Neural cell (in vitro differentiated cells): Measurements from ENCODE around the gene LRGUK. TPM values are rescaled to one million over a fixed set of nuclear protein-coding genes. Genes with fewer than 3 reads are reported as not detected.

Source experiments
- H2AFZ ChIP-seq: fragments of 200-600, 300-800 bp; sonication (generic), shearing (Covaris generic); 2 replicates; pipeline ENCODE4 v1.6.0; 2014; ENCODE audit warnings: low read depth, mild to moderate bottlenecking, antibody characterized with exemption, low read length, moderate library complexity
- H3F3A ChIP-seq: fragments of 200-600 bp; shearing (Covaris generic); 2 replicates; pipeline ENCODE4 v1.6.1; 2016; ENCODE audit warnings: mild to moderate bottlenecking, moderate library complexity, mixed read lengths, antibody characterized with exemption, low read length; ENCODE audit not compliant: insufficient read depth, poor library complexity, severe bottlenecking
- H3K27ac ChIP-seq: fragments of 200-600, 300-800 bp; sonication (generic), shearing (Covaris generic); 2 replicates; pipeline ENCODE4 v1.5.1; 2014; ENCODE audit warnings: mild to moderate bottlenecking, low read length, moderate library complexity
- H3K27me3 ChIP-seq: fragments of 300-800, 200-600 bp; sonication (generic), shearing (Covaris generic); 2 replicates; pipeline ENCODE4 v1.6.0; 2014; ENCODE audit warnings: mild to moderate bottlenecking, low read depth, low read length, moderate library complexity; ENCODE audit not compliant: insufficient read depth
- H3K36me3 ChIP-seq: fragments of 300-800, 200-600 bp; sonication (generic), shearing (Covaris generic); 2 replicates; pipeline ENCODE4 v1.5.1; 2014; ENCODE audit warnings: mild to moderate bottlenecking, antibody characterized with exemption, low read length, moderate library complexity; ENCODE audit not compliant: insufficient read depth
- H3K4me2 ChIP-seq: fragments of 300-800, 200-600 bp; sonication (generic), shearing (Covaris generic); 2 replicates; pipeline ENCODE4 v1.6.0; 2014; ENCODE audit warnings: mild to moderate bottlenecking, low read length
- H3K4me3 ChIP-seq: fragments of 300-800, 200-600 bp; sonication (generic), shearing (Covaris generic); 2 replicates; pipeline ENCODE4 v1.5.1; 2014; ENCODE audit warnings: mild to moderate bottlenecking, low read length, moderate library complexity
- H3K79me2 ChIP-seq: fragments of 200-600 bp; shearing (Covaris generic); replicated peaks from 2 replicates; pipeline ENCODE4 v1.6.0; 2014; ENCODE audit warnings: mild to moderate bottlenecking, low read length, moderate library complexity; ENCODE audit not compliant: insufficient read depth
- H3K9ac ChIP-seq: fragments of 300-800, 200-600 bp; sonication (generic), shearing (Covaris generic); 2 replicates; pipeline ENCODE4 v1.6.1; 2016; ENCODE audit warnings: mild to moderate bottlenecking, low read length, mixed read lengths
- H3K9me2 ChIP-seq: fragments of 200-600 bp; shearing (Covaris generic); 2 replicates; pipeline ENCODE4 v1.6.1; 2016; ENCODE audit warnings: mild to moderate bottlenecking, low read length, mixed read lengths; ENCODE audit not compliant: insufficient read depth
- H3K9me3 ChIP-seq: fragments of 200-600, 300-800 bp; sonication (generic), shearing (Covaris generic); 2 replicates; pipeline ENCODE4 v1.6.1; 2016; ENCODE audit warnings: mild to moderate bottlenecking, mixed run types, low read length, moderate library complexity, mixed read lengths
- H4K20me1 ChIP-seq: fragments of 200-600 bp; shearing (Covaris generic); 2 replicates; pipeline ENCODE4 v1.6.1; 2016; ENCODE audit warnings: mild to moderate bottlenecking, mixed run types; ENCODE audit not compliant: insufficient read depth
- EP300 ChIP-seq: fragments of 450-650 bp; conservative IDR thresholded peaks from 2 replicates; pipeline ENCODE4 v1.6.1; 2014; ENCODE audit warnings: antibody characterized with exemption, mild to moderate bottlenecking, moderate library complexity; ENCODE audit not compliant: poor library complexity, severe bottlenecking
- EZH2 ChIP-seq: fragments of 200-600, 300-800 bp; shearing (Covaris generic), sonication (generic); IDR thresholded peaks from 2 replicates; pipeline ENCODE4 v1.6.1; 2014; ENCODE audit warnings: antibody characterized with exemption, low read length, borderline replicate concordance, mild to moderate bottlenecking; ENCODE audit not compliant: insufficient read depth, poor library complexity, severe bottlenecking
- MXI1 ChIP-seq: fragments of 450-650 bp; conservative IDR thresholded peaks from 2 replicates; pipeline ENCODE4 v1.6.1; 2014; ENCODE audit warnings: antibody characterized with exemption, mild to moderate bottlenecking; ENCODE audit not compliant: poor library complexity, severe bottlenecking
- POLR2AphosphoS5 ChIP-seq: IDR thresholded peaks from 2 replicates; pipeline ENCODE4 v1.6.1; 2012
- RAD21 ChIP-seq: fragments of 450-650 bp; conservative IDR thresholded peaks from 2 replicates; pipeline ENCODE4 v1.6.1; 2014; ENCODE audit warnings: antibody characterized with exemption, mild to moderate bottlenecking, moderate library complexity
- SMC3 ChIP-seq: fragments of 450-650 bp; conservative IDR thresholded peaks from 2 replicates; pipeline ENCODE4 v1.6.1; 2014; ENCODE audit warnings: antibody characterized with exemption, mild to moderate bottlenecking, moderate library complexity; ENCODE audit not compliant: poor library complexity
- TAF1 ChIP-seq: IDR thresholded peaks from 2 replicates; pipeline ENCODE4 v1.6.1; 2012; ENCODE audit warnings: low read depth
- polyA plus RNA-seq: library from polyadenylated mRNA; depleted of rRNA; stranded (reverse); fragments of >200 nt; gene quantifications from 2 replicates; pipeline ENCODE4 v1.2.3, GENCODE V29; 2014
- TF ChIP-seq, protein P1 (sequence below): fragments of 450-650 bp; IDR thresholded peaks from 2 replicates; pipeline ENCODE4 v1.5.1; 2014; ENCODE audit warnings: antibody characterized with exemption, mild to moderate bottlenecking, moderate library complexity; ENCODE audit not compliant: poor library complexity, severe bottlenecking
- TF ChIP-seq, protein P2 (sequence below): IDR thresholded peaks from 2 replicates; pipeline ENCODE4 v1.6.1; 2012; ENCODE audit warnings: borderline replicate concordance

LRGUK gene
- polyA plus RNA-seq, 1 donor from 2014 or later, result 4.9 TPM

DNA sequence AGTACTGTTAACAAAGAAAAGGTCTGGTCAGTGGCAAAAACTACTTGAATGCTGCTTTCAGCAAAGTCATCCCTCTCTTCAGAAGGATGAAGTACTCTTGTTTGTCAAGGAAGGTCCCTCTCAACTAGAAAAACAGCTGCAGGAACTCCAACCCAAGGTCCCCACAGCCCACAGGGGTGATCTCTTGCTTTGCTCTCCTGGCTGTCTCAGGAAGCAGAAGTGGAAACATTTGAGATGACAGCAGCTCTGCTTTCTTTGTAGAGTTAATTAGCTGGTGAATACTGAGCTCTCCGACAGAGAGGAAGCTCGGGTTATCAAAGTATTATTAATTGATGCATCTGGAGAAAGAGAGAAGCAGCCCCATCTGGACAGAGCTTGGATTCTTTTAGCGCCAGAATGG, 25.4 kb upstream of the LRGUK start:
- no peaks in the 10 kb centered on the region for H3K9me2 ChIP-seq
- H3K9ac ChIP-seq, result no peak overlapping the region
- H3K9me3 ChIP-seq, result no peaks in the 10 kb centered on the region
- no peaks in the 10 kb centered on the region for H3K79me2 ChIP-seq
- H3K4me2 ChIP-seq, result no peak overlapping the region
- H4K20me1 ChIP-seq, result no peaks in the 10 kb centered on the region
- TF ChIP-seq, protein P1, sequence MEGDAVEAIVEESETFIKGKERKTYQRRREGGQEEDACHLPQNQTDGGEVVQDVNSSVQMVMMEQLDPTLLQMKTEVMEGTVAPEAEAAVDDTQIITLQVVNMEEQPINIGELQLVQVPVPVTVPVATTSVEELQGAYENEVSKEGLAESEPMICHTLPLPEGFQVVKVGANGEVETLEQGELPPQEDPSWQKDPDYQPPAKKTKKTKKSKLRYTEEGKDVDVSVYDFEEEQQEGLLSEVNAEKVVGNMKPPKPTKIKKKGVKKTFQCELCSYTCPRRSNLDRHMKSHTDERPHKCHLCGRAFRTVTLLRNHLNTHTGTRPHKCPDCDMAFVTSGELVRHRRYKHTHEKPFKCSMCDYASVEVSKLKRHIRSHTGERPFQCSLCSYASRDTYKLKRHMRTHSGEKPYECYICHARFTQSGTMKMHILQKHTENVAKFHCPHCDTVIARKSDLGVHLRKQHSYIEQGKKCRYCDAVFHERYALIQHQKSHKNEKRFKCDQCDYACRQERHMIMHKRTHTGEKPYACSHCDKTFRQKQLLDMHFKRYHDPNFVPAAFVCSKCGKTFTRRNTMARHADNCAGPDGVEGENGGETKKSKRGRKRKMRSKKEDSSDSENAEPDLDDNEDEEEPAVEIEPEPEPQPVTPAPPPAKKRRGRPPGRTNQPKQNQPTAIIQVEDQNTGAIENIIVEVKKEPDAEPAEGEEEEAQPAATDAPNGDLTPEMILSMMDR, result no peak
- TF ChIP-seq, protein P2, sequence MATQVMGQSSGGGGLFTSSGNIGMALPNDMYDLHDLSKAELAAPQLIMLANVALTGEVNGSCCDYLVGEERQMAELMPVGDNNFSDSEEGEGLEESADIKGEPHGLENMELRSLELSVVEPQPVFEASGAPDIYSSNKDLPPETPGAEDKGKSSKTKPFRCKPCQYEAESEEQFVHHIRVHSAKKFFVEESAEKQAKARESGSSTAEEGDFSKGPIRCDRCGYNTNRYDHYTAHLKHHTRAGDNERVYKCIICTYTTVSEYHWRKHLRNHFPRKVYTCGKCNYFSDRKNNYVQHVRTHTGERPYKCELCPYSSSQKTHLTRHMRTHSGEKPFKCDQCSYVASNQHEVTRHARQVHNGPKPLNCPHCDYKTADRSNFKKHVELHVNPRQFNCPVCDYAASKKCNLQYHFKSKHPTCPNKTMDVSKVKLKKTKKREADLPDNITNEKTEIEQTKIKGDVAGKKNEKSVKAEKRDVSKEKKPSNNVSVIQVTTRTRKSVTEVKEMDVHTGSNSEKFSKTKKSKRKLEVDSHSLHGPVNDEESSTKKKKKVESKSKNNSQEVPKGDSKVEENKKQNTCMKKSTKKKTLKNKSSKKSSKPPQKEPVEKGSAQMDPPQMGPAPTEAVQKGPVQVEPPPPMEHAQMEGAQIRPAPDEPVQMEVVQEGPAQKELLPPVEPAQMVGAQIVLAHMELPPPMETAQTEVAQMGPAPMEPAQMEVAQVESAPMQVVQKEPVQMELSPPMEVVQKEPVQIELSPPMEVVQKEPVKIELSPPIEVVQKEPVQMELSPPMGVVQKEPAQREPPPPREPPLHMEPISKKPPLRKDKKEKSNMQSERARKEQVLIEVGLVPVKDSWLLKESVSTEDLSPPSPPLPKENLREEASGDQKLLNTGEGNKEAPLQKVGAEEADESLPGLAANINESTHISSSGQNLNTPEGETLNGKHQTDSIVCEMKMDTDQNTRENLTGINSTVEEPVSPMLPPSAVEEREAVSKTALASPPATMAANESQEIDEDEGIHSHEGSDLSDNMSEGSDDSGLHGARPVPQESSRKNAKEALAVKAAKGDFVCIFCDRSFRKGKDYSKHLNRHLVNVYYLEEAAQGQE, result no peak
- no peak for TF ChIP-seq EZH2
- TF ChIP-seq SMC3, result no peak
- no peak for TF ChIP-seq POLR2AphosphoS5
- no peak for TF ChIP-seq RAD21
- TF ChIP-seq EP300, result no peak
- no peak for TF ChIP-seq TAF1
- no peak for TF ChIP-seq MXI1
- H3K27me3 ChIP-seq, result no peaks in the 10 kb centered on the region
- H3K36me3 ChIP-seq, result no peaks in the 10 kb centered on the region
- H3F3A ChIP-seq, result no peaks in the 10 kb centered on the region
- no peak overlapping the region for H2AFZ ChIP-seq
- H3K27ac ChIP-seq, result no peak overlapping the region
- no peak overlapping the region for H3K4me3 ChIP-seq

DNA sequence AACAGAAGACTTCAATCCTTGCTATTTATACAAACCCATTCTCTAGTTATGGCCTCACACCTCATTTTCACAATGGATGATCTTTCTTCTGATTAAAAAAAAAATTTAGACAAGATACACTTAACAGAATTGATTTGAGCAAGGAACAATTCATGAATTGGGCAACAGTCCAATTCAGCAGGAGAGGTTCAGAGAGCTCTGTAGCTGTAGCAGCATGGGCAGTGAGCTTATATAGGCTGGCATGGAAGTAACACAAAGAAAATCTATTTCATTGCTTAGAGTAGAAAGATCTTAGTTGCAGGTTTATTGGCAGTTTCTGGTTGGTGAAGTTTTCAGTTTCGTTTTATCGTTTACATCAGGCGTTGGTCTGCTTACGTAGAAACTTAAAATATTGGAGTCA, 23.0 kb upstream of the LRGUK start:
- no peaks in the 10 kb centered on the region for H3F3A ChIP-seq
- TF ChIP-seq POLR2AphosphoS5, result no peak
- TF ChIP-seq, protein P2, result no peak
- no peak for TF ChIP-seq SMC3
- no peak for TF ChIP-seq TAF1
- TF ChIP-seq, protein P1, result no peak
- no peak for TF ChIP-seq EP300
- TF ChIP-seq EZH2, result no peak
- TF ChIP-seq MXI1, result no peak
- no peak for TF ChIP-seq RAD21
- H3K9me3 ChIP-seq, result no peaks in the 10 kb centered on the region
- no peaks in the 10 kb centered on the region for H3K27me3 ChIP-seq
- no peaks in the 10 kb centered on the region for H3K79me2 ChIP-seq
- no peaks in the 10 kb centered on the region for H4K20me1 ChIP-seq
- H3K4me2 ChIP-seq, result no peak overlapping the region
- no peak overlapping the region for H3K4me3 ChIP-seq
- no peak overlapping the region for H3K27ac ChIP-seq
- no peaks in the 10 kb centered on the region for H3K9me2 ChIP-seq
- no peak overlapping the region for H3K9ac ChIP-seq
- no peak overlapping the region for H2AFZ ChIP-seq
- no peaks in the 10 kb centered on the region for H3K36me3 ChIP-seq
